Cardiac fibroblast (primary cell): ENCODE results near the gene KRT17.
A peak's percentile ranks its signal among the peaks of the same experiment; 100 is the strongest.
"Not testable (repeated sequence)": the region's sequence is repeated elsewhere in the genome, so short reads cannot be mapped to it uniquely, and the experiment has no call there.

Experiments used
- DNase-seq, 2 donors: peaks; one replicate each; pipeline versions ENCODE4 v3.0.0 to v3.0.0-alpha.2; 2010; ENCODE audit warnings: low read depth in 2 of 2
- H3K4me3 ChIP-seq, 2 donors: replicated peaks in 1 of 2; 1 replicate in 1 of 2; 2 replicates in 1 of 2; pipeline ENCODE4 v1.5.1; 2011; ENCODE audit warnings: low read depth in 2 of 2, low read length in 2 of 2, mild to moderate bottlenecking in 2 of 2, moderate library complexity in 1 of 2
- TF ChIP-seq, protein P1 (sequence below): IDR thresholded peaks from one replicate; pipeline ENCODE4 v1.5.1; 2011; ENCODE audit warnings: low read depth, mild to moderate bottlenecking, low read length, inconsistent platforms

The KRT17 gene

DNA sequence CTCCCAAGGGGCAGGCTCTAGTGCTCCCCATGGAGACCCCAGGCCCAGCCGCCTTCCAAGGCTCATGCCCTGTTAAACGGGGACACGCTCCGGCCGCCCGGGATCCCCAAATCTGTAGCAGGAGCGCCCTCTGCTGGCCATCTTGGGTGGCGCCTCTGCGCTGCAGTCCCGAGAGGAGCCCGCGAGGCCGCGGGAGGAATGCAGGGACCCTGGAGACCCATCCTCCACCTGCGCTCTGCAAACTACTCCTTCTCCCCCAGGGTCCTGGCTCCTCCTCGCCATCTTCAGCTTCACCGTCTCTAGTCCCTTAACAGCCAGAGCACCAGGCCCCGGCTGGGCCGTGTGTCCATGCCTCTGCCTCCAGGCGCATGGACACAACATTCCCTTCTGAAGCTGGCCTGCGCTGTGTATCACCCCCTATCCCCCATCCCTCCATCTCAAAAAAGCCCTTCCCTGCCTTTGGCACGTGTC, 23.6 kb upstream of the KRT17 start:
- peak overlapping the region in 1 of 2 donors; percentile 1 for H3K4me3 ChIP-seq

DNA sequence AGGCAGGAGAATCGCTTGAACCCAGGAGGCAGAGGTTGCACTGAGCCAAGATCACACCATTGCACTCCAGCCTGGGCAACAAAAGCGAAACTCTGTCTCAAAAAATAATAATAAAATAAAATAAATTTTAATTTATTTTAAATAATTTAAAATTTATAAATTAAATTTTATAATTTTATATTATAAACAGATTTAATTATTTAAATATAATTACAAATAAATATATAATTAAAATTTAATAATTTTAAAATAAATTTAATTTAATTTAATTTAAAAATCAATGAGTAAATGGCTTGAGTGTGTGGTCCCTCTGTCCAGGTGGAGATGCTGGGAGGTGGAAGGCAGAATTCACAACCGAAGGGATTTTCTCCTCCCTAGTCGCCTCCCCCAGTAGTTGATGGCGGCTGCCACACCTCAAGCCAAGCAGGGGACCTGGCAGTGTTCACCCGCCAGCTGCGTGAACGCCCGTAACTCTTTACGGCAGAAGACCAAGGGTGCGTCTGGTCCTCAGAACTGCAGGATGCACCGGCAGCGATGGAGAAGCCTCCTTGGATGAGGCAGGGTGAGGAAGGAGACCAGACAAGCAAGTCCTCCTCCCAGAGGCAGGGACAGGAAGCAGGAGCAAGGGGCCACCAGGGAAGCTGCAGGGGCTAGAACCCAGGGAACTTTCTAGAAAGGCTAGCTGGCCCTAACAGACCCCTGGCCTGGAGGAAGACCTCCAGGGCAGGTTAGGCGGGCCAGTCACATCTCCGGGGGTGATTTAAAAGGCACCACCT, 22.9 kb upstream of the KRT17 start:
- no peak overlapping the region for H3K4me3 ChIP-seq
- TF ChIP-seq, protein P1, sequence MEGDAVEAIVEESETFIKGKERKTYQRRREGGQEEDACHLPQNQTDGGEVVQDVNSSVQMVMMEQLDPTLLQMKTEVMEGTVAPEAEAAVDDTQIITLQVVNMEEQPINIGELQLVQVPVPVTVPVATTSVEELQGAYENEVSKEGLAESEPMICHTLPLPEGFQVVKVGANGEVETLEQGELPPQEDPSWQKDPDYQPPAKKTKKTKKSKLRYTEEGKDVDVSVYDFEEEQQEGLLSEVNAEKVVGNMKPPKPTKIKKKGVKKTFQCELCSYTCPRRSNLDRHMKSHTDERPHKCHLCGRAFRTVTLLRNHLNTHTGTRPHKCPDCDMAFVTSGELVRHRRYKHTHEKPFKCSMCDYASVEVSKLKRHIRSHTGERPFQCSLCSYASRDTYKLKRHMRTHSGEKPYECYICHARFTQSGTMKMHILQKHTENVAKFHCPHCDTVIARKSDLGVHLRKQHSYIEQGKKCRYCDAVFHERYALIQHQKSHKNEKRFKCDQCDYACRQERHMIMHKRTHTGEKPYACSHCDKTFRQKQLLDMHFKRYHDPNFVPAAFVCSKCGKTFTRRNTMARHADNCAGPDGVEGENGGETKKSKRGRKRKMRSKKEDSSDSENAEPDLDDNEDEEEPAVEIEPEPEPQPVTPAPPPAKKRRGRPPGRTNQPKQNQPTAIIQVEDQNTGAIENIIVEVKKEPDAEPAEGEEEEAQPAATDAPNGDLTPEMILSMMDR: no peak
- no peak for DNase-seq

More for the DNA sequence above, 23.6 kb upstream of the KRT17 start:
- DNase-seq: peak; percentile 65 to 68
- TF ChIP-seq, protein P1: peak; percentile 95

DNA sequence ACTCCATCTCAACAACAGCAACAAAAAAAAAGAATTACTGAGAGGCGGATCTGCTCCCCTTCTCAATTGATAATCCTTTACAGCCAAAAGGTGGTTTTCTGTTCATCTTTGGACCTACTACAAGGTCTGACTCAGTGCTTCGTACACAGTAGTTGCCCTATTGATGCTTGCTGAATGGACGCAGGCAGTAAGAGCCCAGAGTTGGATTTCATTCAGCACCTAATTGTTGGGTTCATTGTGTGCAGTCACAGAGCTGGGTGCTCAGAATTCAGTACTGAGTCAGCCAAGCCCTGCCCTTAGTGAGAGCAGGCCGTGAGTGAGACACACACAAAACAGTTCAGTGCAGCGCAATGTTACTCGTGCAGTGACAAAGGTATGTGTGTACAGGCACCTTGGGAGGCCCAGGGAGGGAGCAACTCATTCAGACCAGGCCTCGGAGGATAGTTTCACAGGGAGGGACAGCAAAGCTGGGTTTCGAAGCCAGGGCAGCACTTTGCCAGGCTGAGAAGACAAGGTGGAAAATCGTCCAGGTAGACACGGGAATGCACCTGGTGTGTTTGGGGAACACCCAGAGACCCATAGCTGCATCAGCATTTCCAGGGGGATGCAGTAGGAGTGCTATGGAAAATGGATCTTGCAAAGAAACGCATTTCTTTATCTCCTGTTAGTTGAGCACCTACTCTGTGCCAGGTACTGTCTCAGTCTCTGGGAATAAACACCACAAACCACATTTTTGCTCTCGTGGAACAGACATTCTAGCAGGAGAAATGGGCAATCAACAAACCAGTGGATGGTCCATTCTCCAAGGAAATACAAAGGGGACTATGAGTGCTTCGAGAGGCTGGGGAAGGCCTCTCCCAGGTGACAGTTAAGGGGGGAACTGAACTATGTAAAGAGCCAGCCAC, 18.1 kb upstream of the KRT17 start:
- no peak for DNase-seq
- TF ChIP-seq, protein P1: no peak
- no peak overlapping the region for H3K4me3 ChIP-seq

GRCh38 chr17:41640596-41640995, 16.2 kb upstream of the KRT17 start:
- DNase-seq, H3K4me3 ChIP-seq: not testable (repeated sequence)

- TF ChIP-seq, protein P1: no peak
- DNase-seq: peak in 1 of 2 donors; percentile 13
- H3K4me3 ChIP-seq: no peak overlapping the region
Observed at GRCh38 chr17:41639492-41640473, 15.4 kb upstream of the KRT17 start.

GRCh38 chr17:41638941-41639340, 14.6 kb upstream of the KRT17 start:
- no peak overlapping the region for H3K4me3 ChIP-seq
- TF ChIP-seq, protein P1: no peak
- DNase-seq: no peak
